ENCODE results near the gene DYRK4. TPM values are rescaled to one million over a fixed set of nuclear protein-coding genes. Genes with fewer than 3 reads are reported as not detected.

Gene DYRK4
- total and polyA plus RNA-seq, 2 of the 8 experiments (the other 6 are each of a cell fraction or from before 2014, with no cell fraction given), result 10.5 to 11.4 TPM

GRCh38 chr12:4535871-4536270, 26.1 kb upstream of the DYRK4 start:
- no peak overlapping the region for H2BK5ac ChIP-seq (ENCODE audit: low read depth, low read length)
- TF ChIP-seq BRCA1 (IDR thresholded peaks at IDR 0.05; ENCODE audit: low read depth, low read length) (no peak), RBBP5 (IDR thresholded peaks at IDR 0.05; ENCODE audit: borderline replicate concordance, low read depth, low read length) (no peak), SP1 (IDR thresholded peaks at IDR 0.05; ENCODE audit: low read depth, low read length) (no peak), RXRA (IDR thresholded peaks at IDR 0.05; ENCODE audit: insufficient read depth, low read depth, low read length) (no peak), PHF8 (conservative IDR thresholded peaks at IDR 0.05; ENCODE audit: low read depth, low read length) (no peak)

More at GRCh38 chr12:4535871-4536270, 26.1 kb upstream of the DYRK4 start:
- no peaks in the 10 kb centered on the region for H3K79me1 ChIP-seq (ENCODE audit: low read depth, low read length)
- POLR2A ChIA-PET (ENCODE audit: partially characterized antibody), result no interaction called here
- peaks cover 10% of the 10 kb centered on the region for H3K23me2 ChIP-seq (ENCODE audit: low read depth, low read length)
- no peak overlapping the region for H2AFZ ChIP-seq (ENCODE audit: low read length)
- H3K18ac ChIP-seq (ENCODE audit: extremely low read depth, low read length), result no peak overlapping the region
- no peak overlapping the region for H4K8ac ChIP-seq (ENCODE audit: extremely low read depth, insufficient read depth, low read length)
- H2BK15ac ChIP-seq (ENCODE audit: low read length), result no peak overlapping the region
- peaks cover 0 to 2% of the 10 kb centered on the region in 2 experiments for H4K20me1 ChIP-seq (replicated peaks in 1 of 2; ENCODE audit: control insufficient read depth in 1 of 2, insufficient read depth in 2 of 2, low read length in 2 of 2)
- DNase-seq (ENCODE audit: low read depth in 1 of 2, low spot score in 2 of 2) (no peak), FAIRE-seq (no peak)
- no peak overlapping the region for H4K5ac ChIP-seq (ENCODE audit: insufficient read length, low read depth, low read length)
- H2BK12ac ChIP-seq (ENCODE audit: low read depth, low read length), result no peak overlapping the region
- WGBS, 2 experiments (ENCODE audit: extremely low coverage in 1 of 2, insufficient coverage in 1 of 2, insufficient read length in 1 of 2, insufficient replicate concordance in 2 of 2, low coverage in 1 of 2, low lambda C conversion rate in 2 of 2, missing lambda C conversion rate in 1 of 2), result 79% methylated on average over 2 of the region's 2 CpGs; no CpG with 5 or more reads in 1 of the 2 experiments
- no peak overlapping the region for H3K4me3 ChIP-seq (ENCODE audit: extremely low read depth in 1 of 4, insufficient read depth in 2 of 4, low read depth in 3 of 4, low read length in 4 of 4)
- H3K9me3 ChIP-seq (ENCODE audit: insufficient read depth in 2 of 2, low read depth in 1 of 2, low read length in 1 of 2), result no peaks in the 10 kb centered on the region
- H3K9ac ChIP-seq (replicated peaks in 1 of 4; ENCODE audit: extremely low read depth in 1 of 4, low read depth in 3 of 4, low read length in 3 of 4), result no peak overlapping the region
- no peak overlapping the region for H3K56ac ChIP-seq (replicated peaks; ENCODE audit: insufficient read length, low read depth, low read length)
- no peak overlapping the region for H2BK120ac ChIP-seq (replicated peaks; ENCODE audit: low read depth, low read length)
- no peak overlapping the region for H3K4me2 ChIP-seq (ENCODE audit: insufficient read depth in 1 of 2, low read depth in 2 of 2, low read length in 2 of 2)
- no peak overlapping the region for H2AK5ac ChIP-seq (ENCODE audit: low read depth, low read length)
- H3K4ac ChIP-seq (replicated peaks; ENCODE audit: insufficient read length, low read depth, low read length), result no peak overlapping the region
- H3K14ac ChIP-seq (ENCODE audit: insufficient read length), result no peak overlapping the region
- no peaks in the 10 kb centered on the region; a peak in 1 of 8 replicates for H3K36me3 ChIP-seq (ENCODE audit: control insufficient read depth in 2 of 4, insufficient read depth in 4 of 4, low read length in 3 of 4)
- H4K91ac ChIP-seq (replicated peaks; ENCODE audit: insufficient read length, low read length), result no peak overlapping the region
- peaks cover 7 to 31% of the 10 kb centered on the region in 2 experiments for H3K79me2 ChIP-seq (ENCODE audit: control insufficient read depth in 1 of 2, insufficient read depth in 2 of 2, low read length in 2 of 2)
- H3K4me1 ChIP-seq (replicated peaks in 1 of 4; ENCODE audit: control insufficient read depth in 3 of 4, insufficient read depth in 4 of 4, low read length in 3 of 4), result peaks cover 0 to 6% (median 2%) of the 10 kb centered on the region in 4 experiments; a peak in 4 of 7 replicates
- H2BK20ac ChIP-seq (ENCODE audit: low read length), result no peak overlapping the region
- H3K27me3 ChIP-seq (replicated peaks in 1 of 4; ENCODE audit: control insufficient read depth in 3 of 4, extremely low read depth in 1 of 4, insufficient read depth in 3 of 4, low read length in 3 of 4), result no peaks in the 10 kb centered on the region
- CTCF ChIA-PET (ENCODE audit: partially characterized antibody), result no interaction called here
- no peak overlapping the region for H3K27ac ChIP-seq (ENCODE audit: low read depth, low read length)
- H3K23ac ChIP-seq (ENCODE audit: insufficient read length), result no peak overlapping the region

All from H1 (cell line).